ENCODE results near the gene CLMN. TPM values are rescaled to one million over a fixed set of nuclear protein-coding genes. Genes with fewer than 3 reads are reported as not detected.
"Not testable (repeated sequence)": the region's sequence is repeated elsewhere in the genome, so short reads cannot be mapped to it uniquely, and the experiment has no call there.

Gene CLMN
- total and polyA plus RNA-seq, 4 donors, result 4.5 to 33.5 (median 11.7) TPM

DNA sequence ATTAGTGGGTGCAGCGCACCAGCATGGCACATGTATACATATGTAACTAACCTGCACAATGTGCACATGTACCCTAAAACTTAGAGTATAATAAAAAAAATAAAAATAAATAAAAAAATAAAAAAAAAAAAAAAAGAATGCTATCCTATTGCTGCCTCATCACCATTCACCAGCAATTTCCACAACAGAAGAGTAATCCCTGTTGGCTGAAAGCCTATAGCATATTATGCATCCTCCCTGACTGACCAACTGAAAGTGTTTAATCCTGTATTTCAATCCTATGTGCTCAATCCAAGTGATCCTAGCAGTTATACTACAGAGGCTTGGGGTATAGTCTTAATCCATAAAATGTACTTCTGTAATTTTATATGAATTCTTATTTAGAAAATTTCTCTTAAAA, 180.8 kb downstream of the CLMN start:
- H3K9ac ChIP-seq (ENCODE audit: insufficient read depth in 1 of 2, low read length in 2 of 2), result no peak overlapping the region
- no peak for ATAC-seq (ENCODE audit: insufficient read depth, low FRiP score)
- no peaks in the 10 kb centered on the region for H3K9me3 ChIP-seq (ENCODE audit: control insufficient read depth in 4 of 4, insufficient read depth in 3 of 4, low read length in 3 of 4)
- peaks cover 0 to 25% (median 2%) of the 10 kb centered on the region in 5 donors for H3K4me1 ChIP-seq (ENCODE audit: control insufficient read depth in 5 of 5, insufficient read depth in 5 of 5, low read length in 5 of 5)
- no peaks in the 10 kb centered on the region for H3K27me3 ChIP-seq (ENCODE audit: control insufficient read depth in 3 of 3, insufficient read depth in 3 of 3, low read length in 2 of 3)
- peak in 1 of 3 donors; percentile 18 for DNase-seq
- H3K27ac ChIP-seq (ENCODE audit: low read depth in 1 of 2, low read length in 1 of 2), result no peak overlapping the region
- peaks cover 0 to 3% (median 0%) of the 10 kb centered on the region in 4 donors for H3K36me3 ChIP-seq (ENCODE audit: control insufficient read depth in 4 of 4, insufficient read depth in 4 of 4, low read length in 4 of 4)
- no CpG with 5 or more reads among the region's 1 CpG for WGBS, 2 donors
- TF ChIP-seq, protein P1, sequence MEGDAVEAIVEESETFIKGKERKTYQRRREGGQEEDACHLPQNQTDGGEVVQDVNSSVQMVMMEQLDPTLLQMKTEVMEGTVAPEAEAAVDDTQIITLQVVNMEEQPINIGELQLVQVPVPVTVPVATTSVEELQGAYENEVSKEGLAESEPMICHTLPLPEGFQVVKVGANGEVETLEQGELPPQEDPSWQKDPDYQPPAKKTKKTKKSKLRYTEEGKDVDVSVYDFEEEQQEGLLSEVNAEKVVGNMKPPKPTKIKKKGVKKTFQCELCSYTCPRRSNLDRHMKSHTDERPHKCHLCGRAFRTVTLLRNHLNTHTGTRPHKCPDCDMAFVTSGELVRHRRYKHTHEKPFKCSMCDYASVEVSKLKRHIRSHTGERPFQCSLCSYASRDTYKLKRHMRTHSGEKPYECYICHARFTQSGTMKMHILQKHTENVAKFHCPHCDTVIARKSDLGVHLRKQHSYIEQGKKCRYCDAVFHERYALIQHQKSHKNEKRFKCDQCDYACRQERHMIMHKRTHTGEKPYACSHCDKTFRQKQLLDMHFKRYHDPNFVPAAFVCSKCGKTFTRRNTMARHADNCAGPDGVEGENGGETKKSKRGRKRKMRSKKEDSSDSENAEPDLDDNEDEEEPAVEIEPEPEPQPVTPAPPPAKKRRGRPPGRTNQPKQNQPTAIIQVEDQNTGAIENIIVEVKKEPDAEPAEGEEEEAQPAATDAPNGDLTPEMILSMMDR (IDR thresholded peaks at IDR 0.05; ENCODE audit: control extremely low read depth, extremely low read depth), result no peak
- H3K4me3 ChIP-seq, result no peak overlapping the region

DNA sequence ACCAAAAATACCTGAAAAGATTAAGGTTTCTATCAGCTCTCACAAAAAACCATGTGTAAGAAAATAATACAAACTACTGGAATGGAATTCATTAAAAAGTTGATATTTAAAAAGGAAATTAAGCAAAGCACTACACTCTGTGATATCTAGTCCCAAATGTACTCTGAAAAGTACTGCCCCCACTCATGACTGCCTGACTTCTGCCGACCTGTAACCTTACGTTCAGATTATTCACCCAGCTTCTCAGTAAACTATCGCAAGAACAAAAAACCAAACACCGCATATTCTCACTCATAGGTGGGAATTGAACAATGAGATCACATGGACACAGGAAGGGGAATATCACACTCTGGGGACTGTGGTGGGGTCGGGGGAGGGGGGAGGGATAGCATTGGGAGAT, 181.3 kb downstream of the CLMN start:
- not testable (repeated sequence) for H3K4me3 ChIP-seq; H3K27me3 ChIP-seq (ENCODE audit: control insufficient read depth in 3 of 3, insufficient read depth in 3 of 3, low read length in 2 of 3); DNase-seq; H3K9me3 ChIP-seq (ENCODE audit: control insufficient read depth in 4 of 4, insufficient read depth in 3 of 4, low read length in 3 of 4); ATAC-seq (ENCODE audit: insufficient read depth, low FRiP score); H3K27ac ChIP-seq (ENCODE audit: low read depth in 1 of 2, low read length in 1 of 2); H3K9ac ChIP-seq (ENCODE audit: insufficient read depth in 1 of 2, low read length in 2 of 2); H3K36me3 ChIP-seq (ENCODE audit: control insufficient read depth in 4 of 4, insufficient read depth in 4 of 4, low read length in 4 of 4)
- WGBS, 2 donors, result 83 to 90% methylated on average over 4 of the region's 5 CpGs
- peaks cover 0 to 25% (median 2%) of the 10 kb centered on the region in 5 donors for H3K4me1 ChIP-seq (ENCODE audit: control insufficient read depth in 5 of 5, insufficient read depth in 5 of 5, low read length in 5 of 5)

DNA sequence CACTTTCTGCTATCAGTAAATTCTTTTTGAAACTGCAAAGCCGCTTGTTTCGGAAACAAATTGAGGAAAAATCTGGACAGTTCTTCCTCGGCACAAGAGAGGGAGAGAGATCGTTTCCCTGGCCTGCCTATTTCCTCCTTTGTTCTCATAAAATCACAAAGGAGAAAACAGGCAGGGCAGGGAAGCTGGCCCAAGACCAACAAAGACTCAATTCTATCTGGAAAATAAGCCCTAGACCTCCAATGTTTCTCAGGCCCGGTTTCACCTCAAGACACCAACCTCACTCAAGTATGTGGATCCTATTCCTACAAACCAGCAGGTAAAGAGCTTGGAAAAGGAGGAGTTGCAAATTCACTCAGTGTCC, 181.9 kb downstream of the CLMN start:
- Histone ChIP-seq H3K4me1 (ENCODE audit: control insufficient read depth in 5 of 5, insufficient read depth in 5 of 5, low read length in 5 of 5) (peaks cover 0 to 25% (median 2%) of the 10 kb centered on the region in 5 donors), H3K9ac (ENCODE audit: insufficient read depth in 1 of 2, low read length in 2 of 2) (no peak overlapping the region), H3K27me3 (ENCODE audit: control insufficient read depth in 3 of 3, insufficient read depth in 3 of 3, low read length in 2 of 3) (no peaks in the 10 kb centered on the region), H3K36me3 (ENCODE audit: control insufficient read depth in 4 of 4, insufficient read depth in 4 of 4, low read length in 4 of 4) (peaks cover 0 to 3% (median 0%) of the 10 kb centered on the region in 4 donors), H3K9me3 (ENCODE audit: control insufficient read depth in 4 of 4, insufficient read depth in 3 of 4, low read length in 3 of 4) (no peaks in the 10 kb centered on the region), H3K27ac (ENCODE audit: low read depth in 1 of 2, low read length in 1 of 2) (peak overlapping the region in 1 of 2 donors; percentile 60), H3K4me3 (no peak overlapping the region)
- 45 to 63% methylated on average over 5 of the region's 5 CpGs for WGBS, 2 donors
- peak in 2 of 3 donors; percentile 23 to 34 for DNase-seq
- TF ChIP-seq, protein P1 (IDR thresholded peaks at IDR 0.05; ENCODE audit: control extremely low read depth, extremely low read depth), result no peak
- ATAC-seq (ENCODE audit: insufficient read depth, low FRiP score), result no peak

DNA sequence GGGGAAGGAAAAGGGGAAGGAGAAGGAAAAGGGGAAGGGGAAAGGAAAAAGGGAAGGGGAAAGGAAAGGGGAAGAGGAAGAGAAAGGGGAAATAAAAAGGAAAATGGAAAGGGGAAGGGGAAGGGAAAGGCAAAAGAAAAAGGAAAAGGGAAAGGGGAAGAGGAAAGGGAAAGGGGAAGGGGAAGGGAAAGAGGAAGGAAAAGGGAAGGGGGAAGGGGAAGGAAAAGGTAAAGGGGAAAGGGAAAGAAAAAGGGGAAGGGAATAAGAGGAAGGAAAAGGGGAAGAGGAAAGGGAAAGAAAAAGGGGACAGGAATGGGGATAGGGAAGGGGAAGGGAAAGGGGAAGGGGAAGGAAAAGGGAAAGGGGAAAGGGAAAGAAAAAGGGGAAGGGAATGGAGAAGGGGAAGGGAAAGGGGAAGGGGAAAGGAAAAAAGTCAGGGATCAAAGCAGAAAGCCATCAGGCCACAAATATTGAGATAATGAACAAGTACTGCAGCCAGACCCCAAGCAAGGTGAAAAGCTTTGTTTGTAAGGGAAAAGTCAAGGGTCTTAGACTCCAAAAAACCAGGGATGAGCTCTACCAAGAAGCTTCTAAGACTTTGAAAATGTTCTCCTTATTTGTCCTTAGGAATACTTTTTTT, 182.4 kb downstream of the CLMN start:
- TF ChIP-seq, protein P1 (IDR thresholded peaks at IDR 0.05; ENCODE audit: control extremely low read depth, extremely low read depth), result no peak
- Histone ChIP-seq H3K27me3 (ENCODE audit: control insufficient read depth in 3 of 3, insufficient read depth in 3 of 3, low read length in 2 of 3) (no peaks in the 10 kb centered on the region), H3K4me3 (no peak overlapping the region), H3K27ac (ENCODE audit: low read depth in 1 of 2, low read length in 1 of 2) (peak overlapping the region in 1 of 2 donors; percentile 60), H3K9ac (ENCODE audit: insufficient read depth in 1 of 2, low read length in 2 of 2) (no peak overlapping the region), H3K4me1 (ENCODE audit: control insufficient read depth in 5 of 5, insufficient read depth in 5 of 5, low read length in 5 of 5) (peaks cover 0 to 25% (median 2%) of the 10 kb centered on the region in 5 donors), H3K9me3 (ENCODE audit: control insufficient read depth in 4 of 4, insufficient read depth in 3 of 4, low read length in 3 of 4) (no peaks in the 10 kb centered on the region), H3K36me3 (ENCODE audit: control insufficient read depth in 4 of 4, insufficient read depth in 4 of 4, low read length in 4 of 4) (peaks cover 0 to 7% (median 1%) of the 10 kb centered on the region in 4 donors)
- DNase-seq (no peak), ATAC-seq (ENCODE audit: insufficient read depth, low FRiP score) (no peak)

Measured in lung (tissue), 12 donors.